K562 (cell line): Measurements from ENCODE around the gene GSTM2. TPM values are rescaled to one million over a fixed set of nuclear protein-coding genes. Genes with fewer than 3 reads are reported as not detected.
A peak's percentile ranks its signal among the peaks of the same experiment; 100 is the strongest.

Experiments used
- ARID2 ChIP-seq: fragments of 450-650 bp; IDR thresholded peaks from 2 replicates; pipeline ENCODE4 v1.6.1; 2017; ENCODE audit warnings: antibody characterized with exemption, mild to moderate bottlenecking
- BDP1 ChIP-seq: IDR thresholded peaks from 3 replicates; pipeline ENCODE4 v1.6.1; 2011; ENCODE audit not compliant: insufficient read length, insufficient read depth
- CREB5 ChIP-seq: fragments of 250-450 bp; sonication (Bioruptor Pico); IDR thresholded peaks from 2 replicates; pipeline ENCODE4 v1.5.0; 2020; ENCODE audit warnings: mild to moderate bottlenecking
- ESRRB ChIP-seq: fragments of 250-450 bp; sonication (Bioruptor Pico); IDR thresholded peaks from 2 replicates; pipeline ENCODE4 v1.5.0; 2020; ENCODE audit warnings: mild to moderate bottlenecking, moderate library complexity, borderline replicate concordance
- HDGF ChIP-seq: fragments of 450-650 bp; IDR thresholded peaks from 2 replicates; pipeline ENCODE4 v1.6.1; 2016
- ILK ChIP-seq: fragments of 450-650 bp; IDR thresholded peaks from 2 replicates; pipeline ENCODE4 v1.6.1; 2016; ENCODE audit warnings: missing genetic modification characterization, low read depth, mild to moderate bottlenecking, missing compliant biosample characterization, moderate library complexity, borderline replicate concordance
- L3MBTL2 ChIP-seq: fragments of 450-650 bp; IDR thresholded peaks from 2 replicates; pipeline ENCODE4 v1.6.1; 2016; ENCODE audit warnings: mild to moderate bottlenecking, moderate library complexity
- MTA2 ChIP-seq: fragments of 450-650 bp; IDR thresholded peaks from 2 replicates; pipeline ENCODE4 v1.6.1; 2016; ENCODE audit warnings: low read depth
- PTBP1 ChIP-seq: fragments of 200-400 bp; formaldehyde crosslinking; IDR thresholded peaks from 2 replicates; pipeline ENCODE4 v1.6.1; 2017; ENCODE audit warnings: low read depth, low read length
- RB1 ChIP-seq: fragments of 450-650 bp; IDR thresholded peaks from 2 replicates; pipeline ENCODE4 v1.6.1; 2017; ENCODE audit warnings: low read depth, mild to moderate bottlenecking
- SP1 ChIP-seq: sonication (generic); formaldehyde crosslinking; IDR thresholded peaks from 2 replicates; pipeline ENCODE4 v1.8.1; 2022; ENCODE audit warnings: mild to moderate bottlenecking, missing genetic modification reagents
- SRSF9 ChIP-seq: fragments of 200-400 bp; formaldehyde crosslinking; IDR thresholded peaks from 2 replicates; pipeline ENCODE4 v1.6.1; 2017; ENCODE audit warnings: low read depth, low read length, borderline replicate concordance
- ZC3H11A ChIP-seq: IDR thresholded peaks from 2 replicates; pipeline ENCODE4 v1.6.1; 2012; ENCODE audit warnings: low read depth, low read length, improper control_type of control experiment
- ZFPM2 ChIP-seq: fragments of 250-450 bp; sonication (Bioruptor Pico); IDR thresholded peaks from 2 replicates; pipeline ENCODE4 v1.5.1; 2022; ENCODE audit warnings: mild to moderate bottlenecking
- ZNF174 ChIP-seq: fragments of 250-450 bp; sonication (Bioruptor Pico); IDR thresholded peaks from 2 replicates; pipeline ENCODE4 v1.4.0; 2020; ENCODE audit warnings: mild to moderate bottlenecking
- ZNF175 ChIP-seq: fragments of 200-800 bp; sonication (Bioruptor generic); IDR thresholded peaks from 2 replicates; pipeline ENCODE4 v1.6.1; 2016; ENCODE audit warnings: low read depth, mild to moderate bottlenecking, missing genetic modification characterization, missing compliant biosample characterization
- ZNF780A ChIP-seq: fragments of 250-450 bp; sonication (Bioruptor Pico); IDR thresholded peaks from 2 replicates; pipeline ENCODE4 v1.5.0; 2021; ENCODE audit warnings: mild to moderate bottlenecking
- polyA plus RNA-seq, 8 experiments: library from polyadenylated mRNA; depleted of rRNA in 4 of 8; stranded (reverse) in 5 of 8; unstranded in 3 of 8; fragments of >200 nt; fragmentation: Nextera tagmentation in 2 of 8; fragmentation: Illumina TruSeq in 1 of 8; extraction: Ambion mirVana in 2 of 8; extraction: Trizol in 1 of 8; gene quantifications; 2 replicates each; pipeline versions ENCODE4 v1.2.1 to v1.2.3, GENCODE V29; 2011 to 2014; ENCODE audit warnings: inconsistent platforms in 1 of 8, missing spikeins in 1 of 8
- total RNA-seq, 7 experiments: library from RNA; depleted of rRNA in 6 of 7; stranded (reverse); fragments of >200 nt in 6 of 7; fragmentation: Illumina TruSeq in 2 of 7; extraction: Trizol in 2 of 7; gene quantifications; 2 replicates each; pipeline versions ENCODE4 v1.2.1 to v1.2.3, GENCODE V29; 2011 to 2021; ENCODE audit warnings: low replicate concordance in 1 of 7
- TF ChIP-seq, protein P1 (sequence below): sonication (generic); formaldehyde crosslinking; IDR thresholded peaks from 2 replicates; pipeline ENCODE4 v1.8.1; 2023; ENCODE audit warnings: missing genetic modification reagents, mild to moderate bottlenecking, borderline replicate concordance
- TF ChIP-seq, protein P2 (sequence below): sonication (generic); formaldehyde crosslinking; IDR thresholded peaks from 2 replicates; pipeline ENCODE4 v1.8.1; 2023; ENCODE audit warnings: mild to moderate bottlenecking, missing genetic modification reagents

The GSTM2 gene
- total and polyA plus RNA-seq, 9 of the 15 experiments (the other 6 are each of a cell fraction or from before 2014, with no cell fraction given): 1.6 to 15.1 (median 6.8) TPM

GRCh38 chr1:109643385-109644230 is 24.2 kb upstream of the GSTM2 start (continued):
- TF ChIP-seq CREB5 (no peak), ZNF780A (no peak), ZNF174 (CRISPR knock-in tag) (no peak), ESRRB (no peak), ARID2 (no peak; the same call in none of the 2 replicates), SP1 (CRISPR knock-in tag) (peak; percentile 69), ZC3H11A (0 out of 2 replicates have a peak, but pooled peaks have one; percentile 60), L3MBTL2 (peak; percentile 66), HDGF (no peak), ILK (tag) (no peak), SRSF9 (no peak), BDP1 (no peak), RB1 (peak; percentile 68), PTBP1 (no peak), ZFPM2 (CRISPR knock-in tag) (no peak), MTA2 (no peak), ZNF175 (CRISPR knock-in tag) (no peak)
- TF ChIP-seq, protein P1, sequence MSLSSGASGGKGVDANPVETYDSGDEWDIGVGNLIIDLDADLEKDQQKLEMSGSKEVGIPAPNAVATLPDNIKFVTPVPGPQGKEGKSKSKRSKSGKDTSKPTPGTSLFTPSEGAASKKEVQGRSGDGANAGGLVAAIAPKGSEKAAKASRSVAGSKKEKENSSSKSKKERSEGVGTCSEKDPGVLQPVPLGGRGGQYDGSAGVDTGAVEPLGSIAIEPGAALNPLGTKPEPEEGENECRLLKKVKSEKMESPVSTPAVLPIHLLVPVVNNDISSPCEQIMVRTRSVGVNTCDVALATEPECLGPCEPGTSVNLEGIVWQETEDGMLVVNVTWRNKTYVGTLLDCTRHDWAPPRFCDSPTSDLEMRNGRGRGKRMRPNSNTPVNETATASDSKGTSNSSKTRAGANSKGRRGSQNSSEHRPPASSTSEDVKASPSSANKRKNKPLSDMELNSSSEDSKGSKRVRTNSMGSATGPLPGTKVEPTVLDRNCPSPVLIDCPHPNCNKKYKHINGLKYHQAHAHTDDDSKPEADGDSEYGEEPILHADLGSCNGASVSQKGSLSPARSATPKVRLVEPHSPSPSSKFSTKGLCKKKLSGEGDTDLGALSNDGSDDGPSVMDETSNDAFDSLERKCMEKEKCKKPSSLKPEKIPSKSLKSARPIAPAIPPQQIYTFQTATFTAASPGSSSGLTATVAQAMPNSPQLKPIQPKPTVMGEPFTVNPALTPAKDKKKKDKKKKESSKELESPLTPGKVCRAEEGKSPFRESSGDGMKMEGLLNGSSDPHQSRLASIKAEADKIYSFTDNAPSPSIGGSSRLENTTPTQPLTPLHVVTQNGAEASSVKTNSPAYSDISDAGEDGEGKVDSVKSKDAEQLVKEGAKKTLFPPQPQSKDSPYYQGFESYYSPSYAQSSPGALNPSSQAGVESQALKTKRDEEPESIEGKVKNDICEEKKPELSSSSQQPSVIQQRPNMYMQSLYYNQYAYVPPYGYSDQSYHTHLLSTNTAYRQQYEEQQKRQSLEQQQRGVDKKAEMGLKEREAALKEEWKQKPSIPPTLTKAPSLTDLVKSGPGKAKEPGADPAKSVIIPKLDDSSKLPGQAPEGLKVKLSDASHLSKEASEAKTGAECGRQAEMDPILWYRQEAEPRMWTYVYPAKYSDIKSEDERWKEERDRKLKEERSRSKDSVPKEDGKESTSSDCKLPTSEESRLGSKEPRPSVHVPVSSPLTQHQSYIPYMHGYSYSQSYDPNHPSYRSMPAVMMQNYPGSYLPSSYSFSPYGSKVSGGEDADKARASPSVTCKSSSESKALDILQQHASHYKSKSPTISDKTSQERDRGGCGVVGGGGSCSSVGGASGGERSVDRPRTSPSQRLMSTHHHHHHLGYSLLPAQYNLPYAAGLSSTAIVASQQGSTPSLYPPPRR (CRISPR knock-in tag): no peak
- TF ChIP-seq, protein P2, sequence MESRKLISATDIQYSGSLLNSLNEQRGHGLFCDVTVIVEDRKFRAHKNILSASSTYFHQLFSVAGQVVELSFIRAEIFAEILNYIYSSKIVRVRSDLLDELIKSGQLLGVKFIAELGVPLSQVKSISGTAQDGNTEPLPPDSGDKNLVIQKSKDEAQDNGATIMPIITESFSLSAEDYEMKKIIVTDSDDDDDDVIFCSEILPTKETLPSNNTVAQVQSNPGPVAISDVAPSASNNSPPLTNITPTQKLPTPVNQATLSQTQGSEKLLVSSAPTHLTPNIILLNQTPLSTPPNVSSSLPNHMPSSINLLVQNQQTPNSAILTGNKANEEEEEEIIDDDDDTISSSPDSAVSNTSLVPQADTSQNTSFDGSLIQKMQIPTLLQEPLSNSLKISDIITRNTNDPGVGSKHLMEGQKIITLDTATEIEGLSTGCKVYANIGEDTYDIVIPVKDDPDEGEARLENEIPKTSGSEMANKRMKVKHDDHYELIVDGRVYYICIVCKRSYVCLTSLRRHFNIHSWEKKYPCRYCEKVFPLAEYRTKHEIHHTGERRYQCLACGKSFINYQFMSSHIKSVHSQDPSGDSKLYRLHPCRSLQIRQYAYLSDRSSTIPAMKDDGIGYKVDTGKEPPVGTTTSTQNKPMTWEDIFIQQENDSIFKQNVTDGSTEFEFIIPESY (CRISPR knock-in tag): no peak
